MM.1S (cell line): ENCODE data around the gene GULP1.

ENCODE experiments used
- DNase-seq: peaks from one replicate; pipeline ENCODE4 v3.0.0-alpha.2; 2015
- H2AFZ ChIP-seq: fragments of 300-600 bp; sonication (generic); 2 replicates; pipeline ENCODE4 v1.6.0; 2016; ENCODE audit warnings: antibody characterized with exemption, low read length
- H3F3A ChIP-seq: fragments of 300-600 bp; sonication (generic); 2 replicates; pipeline ENCODE4 v1.6.1; 2016; ENCODE audit warnings: mild to moderate bottlenecking, antibody characterized with exemption, low read length, moderate library complexity, mixed read lengths; ENCODE audit not compliant: insufficient read depth
- H3K27ac ChIP-seq: fragments of 300-600 bp; sonication (generic); 2 replicates; pipeline ENCODE4 v1.5.1; 2016; ENCODE audit warnings: mild to moderate bottlenecking, low read length
- H3K27me3 ChIP-seq: fragments of 300-600 bp; sonication (generic); replicated peaks from 2 replicates; pipeline ENCODE4 v1.6.0; 2016; ENCODE audit warnings: low read length; ENCODE audit not compliant: insufficient read depth
- H3K36me3 ChIP-seq: fragments of 300-600 bp; sonication (generic); replicated peaks from 2 replicates; pipeline ENCODE4 v1.6.1; 2016; ENCODE audit warnings: mild to moderate bottlenecking, low read length, mixed read lengths; ENCODE audit not compliant: insufficient read depth
- H3K4me1 ChIP-seq: fragments of 300-600 bp; sonication (generic); 2 replicates; pipeline ENCODE4 v1.6.1; 2016; ENCODE audit warnings: low read length, mixed read lengths
- H3K4me2 ChIP-seq: fragments of 300-600 bp; sonication (generic); 2 replicates; pipeline ENCODE4 v1.6.0; 2016; ENCODE audit warnings: low read depth, low read length
- H3K4me3 ChIP-seq: fragments of 300-600 bp; sonication (generic); 2 replicates; pipeline ENCODE4 v1.5.1; 2016; ENCODE audit warnings: low read length, mixed read lengths
- H3K79me2 ChIP-seq: fragments of 300-600 bp; sonication (generic); 2 replicates; pipeline ENCODE4 v1.6.1; 2016; ENCODE audit warnings: mixed run types, low read length, mixed read lengths
- H3K9ac ChIP-seq: fragments of 300-600 bp; sonication (generic); 2 replicates; pipeline ENCODE4 v1.6.1; 2016; ENCODE audit warnings: low read length, mixed read lengths
- H3K9me2 ChIP-seq: fragments of 300-600 bp; sonication (generic); replicated peaks from 2 replicates; pipeline ENCODE4 v1.6.1; 2016; ENCODE audit warnings: mild to moderate bottlenecking, low read length, mixed read lengths; ENCODE audit not compliant: insufficient read depth
- H3K9me3 ChIP-seq: fragments of 300-600 bp; sonication (generic); replicated peaks from 2 replicates; pipeline ENCODE4 v1.6.1; 2016; ENCODE audit warnings: mild to moderate bottlenecking, low read length, mixed read lengths; ENCODE audit not compliant: insufficient read depth
- H4K20me1 ChIP-seq: fragments of 300-600 bp; sonication (generic); 2 replicates; pipeline ENCODE4 v1.6.1; 2016; ENCODE audit warnings: mild to moderate bottlenecking, low read length, moderate library complexity, mixed read lengths; ENCODE audit not compliant: insufficient read depth
- CTCF ChIP-seq: fragments of 300-600 bp; sonication (generic); IDR thresholded peaks from 2 replicates; pipeline ENCODE4 v1.5.1; 2016; ENCODE audit warnings: antibody characterized with exemption, low read length, mixed read lengths
- EZH2 ChIP-seq: fragments of 300-600 bp; sonication (generic); optimal IDR thresholded peaks from 2 replicates; pipeline ENCODE3; 2017; ENCODE audit warnings: low read depth, mild to moderate bottlenecking, antibody characterized with exemption, low read length, mixed read lengths
- EZH2phosphoT487 ChIP-seq: fragments of 300-600 bp; sonication (generic); IDR thresholded peaks from 2 replicates; pipeline ENCODE4 v1.6.1; 2018; ENCODE audit warnings: antibody characterized with exemption, low read length

Gene GULP1

GRCh38 chr2:188319838-188320237 is 28.2 kb downstream of the GULP1 start:
- Histone ChIP-seq H3K9me3 (no peaks in the 10 kb centered on the region), H3K27ac (no peak overlapping the region), H2AFZ (no peak overlapping the region), H3K9me2 (no peaks in the 10 kb centered on the region), H3K4me3 (no peak overlapping the region), H3K9ac (no peak overlapping the region), H3K79me2 (no peaks in the 10 kb centered on the region), H4K20me1 (no peaks in the 10 kb centered on the region), H3F3A (no peaks in the 10 kb centered on the region), H3K27me3 (no peaks in the 10 kb centered on the region), H3K4me1 (no peaks in the 10 kb centered on the region), H3K4me2 (no peak overlapping the region), H3K36me3 (no peaks in the 10 kb centered on the region)
- TF ChIP-seq CTCF (no peak), EZH2 (no peak), EZH2phosphoT487 (no peak)
- DNase-seq: no peak

GRCh38 chr2:188320861-188321260 is 29.2 kb downstream of the GULP1 start:
- H3K4me2 ChIP-seq: no peak overlapping the region
- H3K9ac ChIP-seq: no peak overlapping the region
- no peak overlapping the region for H3K27ac ChIP-seq
- TF ChIP-seq EZH2: no peak
- no peak for TF ChIP-seq EZH2phosphoT487
- TF ChIP-seq CTCF: no peak
- no peaks in the 10 kb centered on the region for H3K9me2 ChIP-seq
- no peak overlapping the region for H3K4me3 ChIP-seq
- no peaks in the 10 kb centered on the region for H3K36me3 ChIP-seq
- no peaks in the 10 kb centered on the region for H3K27me3 ChIP-seq
- H2AFZ ChIP-seq: no peak overlapping the region
- no peaks in the 10 kb centered on the region for H3K4me1 ChIP-seq
- H3K79me2 ChIP-seq: no peaks in the 10 kb centered on the region
- no peaks in the 10 kb centered on the region for H4K20me1 ChIP-seq
- H3K9me3 ChIP-seq: no peaks in the 10 kb centered on the region
- no peak for DNase-seq
- no peaks in the 10 kb centered on the region for H3F3A ChIP-seq

GRCh38 chr2:188322569-188323551 is 31.2 kb downstream of the GULP1 start:
- H3K9me3 ChIP-seq: no peaks in the 10 kb centered on the region
- H2AFZ ChIP-seq: no peak overlapping the region
- no peak overlapping the region for H3K9ac ChIP-seq
- H4K20me1 ChIP-seq: no peaks in the 10 kb centered on the region
- no peaks in the 10 kb centered on the region for H3F3A ChIP-seq
- TF ChIP-seq EZH2 (no peak), EZH2phosphoT487 (no peak), CTCF (no peak)
- H3K79me2 ChIP-seq: no peaks in the 10 kb centered on the region
- H3K9me2 ChIP-seq: no peaks in the 10 kb centered on the region
- no peak for DNase-seq
- no peak overlapping the region for H3K4me3 ChIP-seq
- no peaks in the 10 kb centered on the region for H3K27me3 ChIP-seq
- H3K4me1 ChIP-seq: no peaks in the 10 kb centered on the region
- H3K4me2 ChIP-seq: no peak overlapping the region
- no peaks in the 10 kb centered on the region for H3K36me3 ChIP-seq
- no peak overlapping the region for H3K27ac ChIP-seq
